GM12878 (cell line): ENCODE measurements around the gene IL1RAP. TPM values are rescaled to one million over a fixed set of nuclear protein-coding genes. Genes with fewer than 3 reads are reported as not detected.

ENCODE experiments used
- ATAC-seq: fragments of 200-7000 bp; cut with Tn5 transposase; 3 replicates; pipeline ENCODE4 v1.9.1; 2020; ENCODE audit warnings: mild to moderate bottlenecking, moderate library complexity
- BruUV-seq: library from RNA; stranded (reverse); fragments of 400-500 nt; replicated peaks from 2 replicates; lab custom pipeline; 2021; lab: Mats Ljungman, UMichigan
- CTCF ChIA-PET: fragments of 300-600 bp; sonication (Branson Sonifier 250); formaldehyde crosslinking; extraction: SDS; loops from one replicate; lab custom pipeline; 2021; ENCODE audit warnings: inconsistent platforms; lab: Yijun Ruan, JAX
- POLR2A ChIA-PET: fragments of 350-600 bp; formaldehyde crosslinking; extraction: SDS; loops from one replicate; lab custom pipeline; 2021; ENCODE audit warnings: inconsistent platforms; lab: Charles Lee
- RAD21 ChIA-PET: fragments of 300-600 bp; sonication (Branson Sonifier 250); formaldehyde crosslinking; loops from one replicate; lab custom pipeline; 2023; ENCODE audit warnings: antibody characterized with exemption; ENCODE audit not compliant: unreplicated experiment; lab: Charles Lee
- SMC1A ChIA-PET: fragments of 300-600 bp; sonication (Branson Sonifier 250); formaldehyde crosslinking; loops from one replicate; lab custom pipeline; 2023; ENCODE audit not compliant: unreplicated experiment, uncharacterized antibody; lab: Charles Lee
- DNase-seq: peaks from one replicate; pipeline ENCODE4 v3.0.0-alpha.2; 2011; ENCODE audit warnings: low read depth, low spot score
- FAIRE-seq: peaks from 3 replicates; lab custom pipeline; 2011; peaks lifted over from hg19 to GRCh38; lab: Jason Lieb, UNC
- H2AFZ ChIP-seq: 2 replicates; pipeline ENCODE4 v1.6.0; 2011; ENCODE audit warnings: low read depth, low read length, control low read depth; ENCODE audit not compliant: control insufficient read depth
- H3K27ac ChIP-seq: 2 replicates; pipeline ENCODE4 v1.5.1; 2011; ENCODE audit warnings: control low read depth; ENCODE audit not compliant: control insufficient read depth, insufficient read depth
- H3K27me3 ChIP-seq, 2 experiments: replicated peaks in 1 of 2; 2 replicates each; pipeline versions ENCODE4 v1.6.0 to v1.6.1; 2011; ENCODE audit warnings: low read length in 1 of 2; ENCODE audit not compliant: control insufficient read depth in 2 of 2, insufficient read depth in 2 of 2
- H3K36me3 ChIP-seq, 2 experiments: 2 replicates each; pipeline ENCODE4 v1.5.1; 2011; ENCODE audit warnings: low read length in 1 of 2; ENCODE audit not compliant: control insufficient read depth in 2 of 2, insufficient read depth in 2 of 2
- H3K4me1 ChIP-seq: 2 replicates; pipeline ENCODE4 v1.6.1; 2011; ENCODE audit warnings: mild to moderate bottlenecking, low read length, moderate library complexity, mixed read lengths; ENCODE audit not compliant: control insufficient read depth, insufficient read depth
- H3K4me2 ChIP-seq: 2 replicates; pipeline ENCODE4 v1.6.0; 2011; ENCODE audit warnings: control low read depth; ENCODE audit not compliant: control insufficient read depth, insufficient read depth
- H3K4me3 ChIP-seq: fragments of 200-600 bp; sonication (generic); 2 replicates; pipeline ENCODE4 v1.5.1; 2016
- H3K79me2 ChIP-seq: 2 replicates; pipeline ENCODE4 v1.6.0; 2011; ENCODE audit warnings: low read length; ENCODE audit not compliant: control insufficient read depth, insufficient read depth
- H3K9ac ChIP-seq: 2 replicates; pipeline ENCODE4 v1.8.0; 2011; ENCODE audit warnings: low read length, control low read depth, mixed read lengths; ENCODE audit not compliant: control insufficient read depth, insufficient read depth
- H3K9me3 ChIP-seq: replicated peaks from 3 replicates; pipeline ENCODE4 v1.5.1; 2011; ENCODE audit warnings: mild to moderate bottlenecking, low read length; ENCODE audit not compliant: control insufficient read depth, insufficient read depth
- H4K20me1 ChIP-seq: 2 replicates; pipeline ENCODE4 v1.6.0; 2011; ENCODE audit not compliant: control insufficient read depth, insufficient read depth
- BRCA1 ChIP-seq: IDR thresholded peaks from 2 replicates; pipeline ENCODE4 v1.6.1; 2011; ENCODE audit warnings: low read depth, low read length, improper control_type of control experiment
- GABPA ChIP-seq: IDR thresholded peaks from 2 replicates; pipeline ENCODE4 v1.6.1; 2014; ENCODE audit warnings: antibody characterized with exemption, low read depth, mild to moderate bottlenecking, inconsistent platforms
- IKZF1 ChIP-seq: fragments of 450-650 bp; conservative IDR thresholded peaks from 2 replicates; pipeline ENCODE4 v1.6.1; 2017; ENCODE audit warnings: antibody characterized with exemption, mild to moderate bottlenecking
- MEF2A ChIP-seq: IDR thresholded peaks from 2 replicates; pipeline ENCODE4 v1.6.1; 2011; ENCODE audit warnings: low read depth, mild to moderate bottlenecking, low read length, moderate library complexity; ENCODE audit not compliant: insufficient read depth
- NFYB ChIP-seq: IDR thresholded peaks from 2 replicates; pipeline ENCODE4 v1.6.1; 2011; ENCODE audit warnings: low read depth, mild to moderate bottlenecking, low read length, improper control_type of control experiment, moderate library complexity; ENCODE audit not compliant: insufficient read depth
- PAX5 ChIP-seq: IDR thresholded peaks from 2 replicates; pipeline ENCODE4 v1.6.1; 2011; ENCODE audit warnings: low read depth, low read length, borderline replicate concordance
- RB1 ChIP-seq: fragments of 450-650 bp; formaldehyde crosslinking; IDR thresholded peaks from 2 replicates; pipeline ENCODE4 v1.6.1; 2017; ENCODE audit warnings: mild to moderate bottlenecking, borderline replicate concordance
- SMAD5 ChIP-seq: IDR thresholded peaks from 2 replicates; pipeline ENCODE4 v1.6.1; 2016; ENCODE audit warnings: antibody characterized with exemption, low read depth
- WRNIP1 ChIP-seq: IDR thresholded peaks from 2 replicates; pipeline ENCODE4 v1.6.1; 2011; ENCODE audit warnings: low read depth, low read length, improper control_type of control experiment, borderline replicate concordance
- WGBS: methylation state at CpG from one replicate; pipeline ENCODE4 v1.1.6; 2016; ENCODE audit warnings: low lambda C conversion rate; ENCODE audit not compliant: insufficient replicate concordance, insufficient coverage; ENCODE audit errors: missing lambda C conversion rate; 5-methylcytosine and 5-hydroxymethylcytosine counted together
- in situ Hi-C: fragments of 300-500 bp; cut with MboI; formaldehyde crosslinking; loops from 9 replicates; pipeline ENCODE4 v1.14.3; 2018; ENCODE audit warnings: mixed read lengths
- intact Hi-C: fragments of 100-400 bp; cut with micrococcal nuclease; formaldehyde crosslinking; loops from one replicate; pipeline ENCODE4 v1.14.2; 2022; ENCODE audit not compliant: unreplicated experiment
- polyA plus RNA-seq, 11 experiments: library from polyadenylated mRNA; depleted of rRNA in 4 of 11; unstranded in 6 of 11; stranded (reverse) in 5 of 11; fragments of >200 nt; fragmentation: Nextera tagmentation in 4 of 11; fragmentation: Illumina TruSeq in 1 of 11; extraction: Ambion mirVana in 4 of 11; extraction: Trizol in 1 of 11; gene quantifications; 1 replicate in 1 of 11; 2 replicates in 10 of 11; pipeline versions ENCODE4 v1.2.1 to v1.2.3, GENCODE V29; 2011 to 2016; ENCODE audit warnings: inconsistent platforms in 2 of 11, missing spikeins in 2 of 11, low read depth in 1 of 11
- total RNA-seq, 4 experiments: library from RNA; depleted of rRNA in 3 of 4; stranded (reverse); fragments of >200 nt in 3 of 4; fragmentation: Illumina TruSeq in 1 of 4; extraction: Trizol in 1 of 4; gene quantifications; 2 replicates each; pipeline versions ENCODE4 v1.2.1 to v1.2.3, GENCODE V29; 2013 to 2021
- TF ChIP-seq, protein P1 (sequence below): IDR thresholded peaks from 2 replicates; pipeline ENCODE4 v1.6.1; 2011; ENCODE audit warnings: borderline replicate concordance, low read depth, mild to moderate bottlenecking, moderate library complexity, mixed read lengths, low read length; ENCODE audit not compliant: insufficient read depth; ENCODE audit errors: extremely low read length

Gene IL1RAP
- total and polyA plus RNA-seq, 10 of the 15 experiments (the other 5 are each of a cell fraction or from before 2014, with no cell fraction given): 0.17 to 1.0 (median 0.44) TPM; not detected in 1

DNA sequence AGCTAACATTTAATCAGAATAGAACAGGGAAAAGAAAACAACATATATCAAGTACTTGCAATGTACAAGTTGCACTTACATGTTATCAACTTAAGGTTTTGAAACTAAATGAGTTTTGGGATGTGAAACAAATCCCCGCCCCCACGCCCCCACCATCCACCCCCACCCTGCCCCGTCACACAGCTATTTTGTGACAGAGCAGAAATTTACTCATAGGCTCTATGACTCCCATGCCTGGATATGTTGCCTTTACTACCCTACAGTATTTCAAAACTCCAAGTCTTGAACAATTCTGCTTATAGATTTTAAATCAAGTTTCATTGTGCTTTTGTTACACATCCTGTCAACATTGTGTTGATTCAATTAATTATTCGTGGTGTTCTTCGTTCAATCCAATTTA lies 18.1 kb upstream of the IL1RAP start:
- FAIRE-seq (no peak), DNase-seq (no peak), ATAC-seq (no peak)
- Histone ChIP-seq H3K36me3 (no peaks in the 10 kb centered on the region), H3K9me3 (no peaks in the 10 kb centered on the region), H3K9ac (no peak overlapping the region), H2AFZ (no peak overlapping the region), H4K20me1 (no peaks in the 10 kb centered on the region), H3K79me2 (no peaks in the 10 kb centered on the region), H3K4me1 (no peaks in the 10 kb centered on the region; the same call in 1 of the 2 replicates), H3K4me3 (no peak overlapping the region), H3K27me3 (no peaks in the 10 kb centered on the region; a peak in 1 of 4 replicates), H3K4me2 (no peak overlapping the region), H3K27ac (no peak overlapping the region)
- BruUV-seq: no TSS peak
- TF ChIP-seq BRCA1: no peak
- RAD21 ChIA-PET: no interaction called here
- intact Hi-C loops: no loop called here
- 16% methylated on average over 5 of the region's 5 CpGs for WGBS
- CTCF ChIA-PET: interaction anchor here (0.9 kb wide), 1 partner anchor 15 kb away, joined by 3 read pairs; no protein-coding TSS in a partner anchor
- SMC1A ChIA-PET: no interaction called here
- in situ Hi-C loops: no loop called here
- POLR2A ChIA-PET: no interaction called here

DNA sequence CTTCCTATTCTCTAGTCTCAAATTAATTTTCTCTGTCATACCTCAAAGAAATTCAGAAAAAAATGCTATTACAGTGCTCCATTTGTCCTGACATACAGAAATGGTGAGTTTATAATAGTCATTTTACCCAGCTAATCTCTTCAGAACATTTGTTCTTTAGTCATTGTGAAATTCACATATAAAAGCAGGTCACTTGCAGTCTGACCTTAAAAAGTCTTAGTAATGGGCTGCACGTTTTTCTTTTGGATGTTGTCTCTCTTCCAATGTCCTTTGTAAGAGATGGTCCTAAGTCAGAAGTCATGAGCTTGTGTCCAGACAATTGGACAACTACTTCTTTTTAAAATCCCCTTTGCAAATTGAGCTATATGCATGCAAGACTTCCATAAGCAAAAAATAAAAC lies 17.0 kb upstream of the IL1RAP start:
- Histone ChIP-seq H3K4me3 (no peak overlapping the region), H3K36me3 (no peaks in the 10 kb centered on the region), H3K27me3 (no peaks in the 10 kb centered on the region), H3K4me1 (no peaks in the 10 kb centered on the region; the same call in 1 of the 2 replicates), H3K9me3 (no peaks in the 10 kb centered on the region), H3K9ac (no peak overlapping the region), H2AFZ (no peak overlapping the region), H3K27ac (no peak overlapping the region), H3K79me2 (no peaks in the 10 kb centered on the region), H4K20me1 (no peaks in the 10 kb centered on the region), H3K4me2 (no peak overlapping the region)
- WGBS: 0% methylated on average over 1 of the region's 1 CpG
- ChIA-PET RAD21 (no interaction called here), POLR2A (no interaction called here), CTCF (interaction anchor here (0.6 to 0.7 kb wide), 2 partner anchors 10 to 424 kb away, joined by 3 read pairs; no protein-coding TSS in a partner anchor), SMC1A (interaction anchor here (1.0 kb wide), 1 partner anchor 10 kb away, joined by 3 read pairs; no protein-coding TSS in a partner anchor)
- DNase-seq (no peak), FAIRE-seq (no peak), ATAC-seq (no peak)
- intact Hi-C loops: no loop called here
- in situ Hi-C loops: no loop called here
- TF ChIP-seq MEF2A (no peak), IKZF1 (no peak), PAX5 (no peak), RB1 (no peak), NFYB (no peak), SMAD5 (no peak), WRNIP1 (no peak), GABPA (no peak)
- TF ChIP-seq, protein P1, sequence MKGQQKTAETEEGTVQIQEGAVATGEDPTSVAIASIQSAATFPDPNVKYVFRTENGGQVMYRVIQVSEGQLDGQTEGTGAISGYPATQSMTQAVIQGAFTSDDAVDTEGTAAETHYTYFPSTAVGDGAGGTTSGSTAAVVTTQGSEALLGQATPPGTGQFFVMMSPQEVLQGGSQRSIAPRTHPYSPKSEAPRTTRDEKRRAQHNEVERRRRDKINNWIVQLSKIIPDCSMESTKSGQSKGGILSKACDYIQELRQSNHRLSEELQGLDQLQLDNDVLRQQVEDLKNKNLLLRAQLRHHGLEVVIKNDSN: no peak
- no TSS peak for BruUV-seq
